ENCODE data around the gene OTOA.
"Not testable (repeated sequence)": the region's sequence is repeated elsewhere in the genome, so short reads cannot be mapped to it uniquely, and the experiment has no call there.

OTOA gene

GRCh38 chr16:21641916-21642315 lies 21.9 kb upstream of the OTOA start:
- no peak for DNase-seq (ENCODE audit: low read depth)

DNA sequence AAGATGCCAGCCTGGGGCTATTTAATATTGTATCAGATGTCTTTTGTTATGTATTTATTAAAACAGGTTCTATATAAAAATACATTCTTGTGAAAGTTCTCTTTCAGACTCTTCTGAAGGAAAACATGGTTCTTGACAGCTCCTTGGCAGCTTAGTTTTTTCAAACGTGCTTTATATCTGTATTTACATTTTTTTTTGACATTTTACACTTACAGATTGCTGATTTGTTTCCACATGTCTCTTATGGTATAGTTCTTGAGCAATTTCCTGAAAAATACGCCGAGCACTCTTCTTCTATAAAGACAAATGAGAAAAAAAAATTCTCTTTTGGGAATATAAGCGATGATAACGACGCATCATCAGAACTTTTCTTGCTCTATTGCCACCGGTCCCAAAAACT lies 20.9 kb upstream of the OTOA start:
- no peak for DNase-seq (ENCODE audit: low read depth)

DNA sequence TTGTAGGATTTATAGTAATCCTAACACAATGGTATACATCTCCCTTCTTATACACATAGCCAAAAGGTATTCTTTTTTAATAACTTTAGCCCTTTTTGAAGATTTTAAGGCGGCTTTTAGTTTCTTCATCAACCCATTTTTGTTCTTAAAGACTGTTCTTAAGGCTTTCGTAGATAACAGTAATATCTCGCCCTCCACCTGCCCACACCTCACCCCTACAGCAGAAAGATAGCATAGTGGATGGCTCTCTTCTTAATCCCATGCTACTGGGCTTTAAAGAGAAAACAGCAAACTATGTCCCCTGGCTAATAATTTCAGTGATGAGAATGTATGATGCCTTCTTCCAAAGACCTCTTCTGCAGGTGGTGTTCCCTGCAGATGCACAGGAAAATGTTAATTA lies 20.0 kb upstream of the OTOA start:
- DNase-seq (ENCODE audit: low read depth) = no peak

- DNase-seq (ENCODE audit: low read depth) = no peak
Measured at GRCh38 chr16:21644674-21645073, 19.1 kb upstream of the OTOA start.

DNA sequence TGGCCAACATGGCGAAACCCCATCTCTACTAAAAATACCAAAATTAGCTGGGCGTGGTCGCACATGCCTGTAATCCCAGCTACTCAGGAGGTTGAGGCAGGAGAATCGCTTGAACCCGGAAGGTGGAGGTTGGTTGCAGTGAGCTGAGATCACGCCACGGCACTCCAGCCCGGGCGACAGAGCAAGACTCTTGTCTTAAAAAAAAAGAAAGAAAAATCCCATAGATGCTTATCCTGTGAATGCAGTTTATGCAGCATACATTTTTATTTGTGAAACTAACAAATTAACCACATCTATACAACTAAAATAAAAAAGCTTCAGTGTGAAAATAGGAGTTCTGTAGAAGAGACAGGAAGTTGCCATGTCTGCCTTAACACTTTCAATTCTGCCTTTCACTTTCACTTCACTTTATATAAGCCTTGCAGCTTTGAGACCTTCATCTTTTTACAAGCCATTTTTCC lies 18.5 kb upstream of the OTOA start:
- no peak for DNase-seq (ENCODE audit: low read depth)

- no peak for DNase-seq (ENCODE audit: low read depth)
Measured at GRCh38 chr16:21646091-21646490, 17.7 kb upstream of the OTOA start.

GRCh38 chr16:21646721-21647561 lies 16.8 kb upstream of the OTOA start:
- DNase-seq (ENCODE audit: low read depth) = no peak

GRCh38 chr16:21647562-21648164 lies 16.1 kb upstream of the OTOA start:
- no peak for DNase-seq (ENCODE audit: low read depth)

GRCh38 chr16:21649826-21650406 lies 13.9 kb upstream of the OTOA start:
- not testable (repeated sequence) for DNase-seq (ENCODE audit: low read depth)

DNA sequence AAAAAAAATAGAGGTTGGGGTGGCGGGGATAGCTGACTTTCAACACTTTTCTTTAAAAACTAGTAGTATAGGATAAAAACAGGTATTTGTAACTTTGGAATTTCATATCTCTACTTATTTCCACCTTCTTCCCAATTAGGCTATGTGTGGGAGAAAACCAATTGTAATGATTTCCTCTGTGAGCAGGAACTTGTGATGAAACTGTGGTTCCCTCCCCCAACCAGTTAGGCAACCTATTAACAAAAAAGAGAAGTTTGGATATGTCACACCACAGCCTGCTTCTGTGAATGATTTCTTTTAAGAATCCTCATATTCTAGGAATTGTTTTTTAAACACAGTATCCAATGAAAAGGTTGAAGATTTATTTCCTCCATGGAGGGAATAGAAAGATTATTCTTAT lies 13.2 kb upstream of the OTOA start:
- no peak for DNase-seq (ENCODE audit: low read depth)

DNA sequence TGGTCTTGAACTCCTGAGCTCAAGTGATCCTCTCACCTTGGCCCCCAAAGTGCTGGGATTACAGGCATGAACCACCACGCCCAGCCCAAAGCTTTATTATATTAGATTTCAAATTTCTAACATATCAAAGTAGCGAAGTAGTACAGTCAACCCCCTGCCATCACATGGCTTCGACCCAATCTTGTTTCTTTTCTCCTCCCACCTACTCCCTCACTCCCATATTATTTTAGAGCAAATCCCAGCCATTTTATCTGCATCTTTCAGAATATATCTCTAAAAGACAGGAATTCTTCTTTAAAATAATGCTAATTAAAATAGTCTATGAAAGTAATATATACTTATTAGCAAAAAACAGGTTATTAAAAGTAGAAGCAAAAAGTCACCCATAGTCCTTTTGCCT lies 12.3 kb upstream of the OTOA start:
- no peak for DNase-seq (ENCODE audit: low read depth)

- DNase-seq (ENCODE audit: low read depth) = no peak
Measured at GRCh38 chr16:21652453-21652852, 11.3 kb upstream of the OTOA start, which contains the start of gene IGSF6. TSS of gene IGSF6 (minus strand) at chr16:21652608. CDS start at chr16:21652598, 10 bp downstream.

DNA sequence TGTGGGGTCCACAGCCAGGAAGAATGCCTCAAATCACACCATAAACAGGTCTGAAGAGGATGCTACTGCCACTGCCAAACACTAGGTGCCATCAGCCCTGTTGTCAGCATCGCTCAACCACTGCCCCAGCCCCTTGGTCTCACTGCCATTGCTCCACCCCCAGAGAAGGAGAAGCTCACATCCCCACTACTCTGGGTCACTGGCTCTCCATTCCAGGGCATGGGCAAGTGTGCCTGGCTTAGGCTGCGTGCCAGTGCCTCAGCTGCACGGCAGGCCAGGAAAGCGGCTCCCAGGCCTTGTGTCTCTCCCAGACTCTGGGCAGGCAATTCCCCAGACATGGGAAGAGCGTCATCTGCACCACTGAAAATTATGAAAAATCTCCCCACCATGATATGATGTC lies 10.2 kb upstream of the OTOA start:
- no peak for DNase-seq (ENCODE audit: low read depth)

- no peak for DNase-seq (ENCODE audit: low read depth)
Measured at GRCh38 chr16:21654466-21654865, 9.3 kb upstream of the OTOA start.

DNA sequence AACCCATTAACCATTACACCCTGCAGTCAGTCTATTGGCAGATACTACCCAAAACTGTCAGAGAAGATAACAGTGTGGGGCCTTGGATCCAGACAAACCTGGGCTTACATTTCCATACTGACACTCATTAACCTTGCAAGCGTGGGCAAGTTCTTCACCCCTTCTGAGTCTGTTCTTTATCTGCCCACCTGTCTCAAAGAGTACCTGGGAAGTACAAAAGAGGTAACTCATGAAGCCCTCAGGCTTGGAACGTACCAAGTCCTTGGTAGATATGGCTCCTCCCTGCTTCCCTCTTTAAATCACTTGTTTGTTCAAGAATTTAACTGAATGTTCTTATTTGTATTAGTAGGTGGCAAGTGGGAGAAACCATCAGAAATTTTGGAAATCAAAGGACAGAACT lies 8.9 kb upstream of the OTOA start:
- no peak for DNase-seq (ENCODE audit: low read depth)

DNA sequence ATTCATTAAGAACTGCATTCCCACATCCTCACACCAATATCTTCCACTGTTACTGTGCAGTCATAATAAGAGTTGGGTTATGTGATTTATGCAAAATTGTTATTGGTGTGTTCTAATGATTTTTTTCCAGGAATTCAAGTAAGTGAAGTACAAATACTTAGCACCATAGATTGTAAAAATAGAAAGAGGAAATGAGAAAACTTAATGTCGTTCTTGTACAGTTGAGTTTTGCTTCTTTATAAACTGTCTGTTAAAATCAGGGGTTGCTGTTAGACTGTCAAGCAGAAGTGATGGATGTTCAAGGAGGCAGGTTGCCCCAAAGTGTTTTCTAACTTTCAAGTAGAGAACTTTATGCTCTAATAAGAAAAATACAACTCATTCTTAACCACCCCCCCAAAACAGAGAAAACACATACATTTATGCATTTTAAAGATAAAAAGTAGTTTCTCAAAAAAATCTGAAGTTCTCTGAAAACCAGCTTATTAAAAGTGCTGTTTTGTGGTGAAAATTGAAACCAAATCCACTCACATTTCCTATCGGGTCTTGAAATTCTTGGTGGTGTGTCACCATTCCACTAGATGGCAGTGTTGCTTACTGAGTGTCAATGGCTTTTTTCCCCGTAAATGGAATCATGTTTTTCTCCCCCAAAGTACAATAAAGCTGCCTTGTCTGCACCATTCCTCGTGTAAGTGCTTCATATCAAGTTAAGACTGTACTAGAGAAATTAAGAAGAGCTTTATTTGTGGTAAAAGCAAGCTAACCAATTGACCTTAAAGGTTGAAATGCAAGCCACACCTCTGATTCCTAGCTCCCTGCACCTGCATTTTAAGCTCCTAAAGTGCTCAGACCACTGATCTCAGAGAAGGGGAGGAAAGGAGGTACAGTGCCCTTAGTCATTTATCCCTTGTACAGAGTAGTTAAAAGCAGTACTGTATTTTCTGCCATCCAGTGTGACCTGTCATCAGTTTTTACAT lies 6.7 kb upstream of the OTOA start:
- no peak for DNase-seq (ENCODE audit: low read depth)

GRCh38 chr16:21659124-21659523 lies 4.6 kb upstream of the OTOA start:
- DNase-seq (ENCODE audit: low read depth) = no peak

GRCh38 chr16:21664801-21665492 lies 1.2 kb downstream of the OTOA start:
- no peak for DNase-seq (ENCODE audit: low read depth)

- no peak for DNase-seq (ENCODE audit: low read depth)
Measured at GRCh38 chr16:21666772-21667171, 3.0 kb downstream of the OTOA start.

DNA sequence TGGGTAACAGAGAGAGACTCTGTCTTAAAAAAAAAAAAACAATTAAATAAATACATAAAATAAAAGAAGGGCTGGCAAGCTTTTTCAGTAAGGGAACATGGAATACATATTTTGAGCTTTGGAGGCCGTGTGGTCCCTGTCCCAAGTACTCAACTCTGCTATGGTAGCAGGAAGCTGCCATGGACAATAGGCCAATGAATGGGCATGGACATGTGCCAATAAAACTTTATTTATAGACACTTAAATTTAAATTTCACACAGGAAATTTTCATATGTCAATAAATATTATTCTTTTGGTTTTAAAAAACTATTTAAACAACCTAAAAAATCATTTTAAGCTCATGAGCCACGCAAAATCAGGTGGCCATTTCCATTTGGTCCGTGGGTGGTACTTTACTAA lies 3.8 kb downstream of the OTOA start:
- DNase-seq (ENCODE audit: low read depth) = no peak

GRCh38 chr16:21673469-21673868 lies 9.7 kb downstream of the OTOA start:
- DNase-seq (ENCODE audit: low read depth) = no peak
